NCI-H2196 treated with DMSO at 0.1 percent for 48 hours (cell line): ENCODE data around the gene TTLL13.

Experiments
- DNase-seq: peaks from one replicate; lab custom pipeline; 2025; ENCODE audit not compliant: unreplicated experiment; lab: John Stamatoyannopoulos, UW

The TTLL13 gene

GRCh38 chr15:90214553-90215196 is 34.7 kb upstream of the TTLL13 start:
- no peak for DNase-seq

- no peak for DNase-seq
Observed at GRCh38 chr15:90217671-90218394, 31.5 kb upstream of the TTLL13 start.

GRCh38 chr15:90219421-90220141 is 29.8 kb upstream of the TTLL13 start:
- DNase-seq, result no peak

- peak; percentile 24 for DNase-seq
Observed at GRCh38 chr15:90221246-90221900, 28.0 kb upstream of the TTLL13 start.

GRCh38 chr15:90222547-90222946 is 26.8 kb upstream of the TTLL13 start:
- DNase-seq, result no peak

GRCh38 chr15:90223441-90224165 is 25.8 kb upstream of the TTLL13 start:
- DNase-seq, result no peak

GRCh38 chr15:90225047-90225446 is 24.3 kb upstream of the TTLL13 start:
- no peak for DNase-seq

- DNase-seq, result no peak
Observed at GRCh38 chr15:90225504-90226234, 23.7 kb upstream of the TTLL13 start.

GRCh38 chr15:90227336-90227735 is 22.0 kb upstream of the TTLL13 start:
- no peak for DNase-seq

- no peak for DNase-seq
Observed at GRCh38 chr15:90227816-90228772, 21.3 kb upstream of the TTLL13 start.

GRCh38 chr15:90228960-90229359 is 20.4 kb upstream of the TTLL13 start:
- DNase-seq, result no peak

- no peak for DNase-seq
Observed at GRCh38 chr15:90230071-90230494, 19.3 kb upstream of the TTLL13 start.

- no peak for DNase-seq
Observed at GRCh38 chr15:90230610-90231009, 18.7 kb upstream of the TTLL13 start.

GRCh38 chr15:90231028-90232017 is 18.0 kb upstream of the TTLL13 start:
- no peak for DNase-seq

- DNase-seq, result no peak
Observed at GRCh38 chr15:90232196-90232595, 17.2 kb upstream of the TTLL13 start.

- DNase-seq, result no peak
Observed at GRCh38 chr15:90232941-90233386, 16.4 kb upstream of the TTLL13 start.

- DNase-seq, result peak; percentile 82
Observed at GRCh38 chr15:90233387-90234095, 15.8 kb upstream of the TTLL13 start, which contains the start of gene CIB1. TSS of gene CIB1 (minus strand) at chr15:90233941. CDS start at chr15:90233885, 56 bp downstream.
